Liver (tissue), 3 donors: ENCODE measurements around the gene FOXK1.

Experiments used
- HNF4G ChIP-seq: IDR thresholded peaks from 2 replicates; pipeline ENCODE4 v1.6.1; 2016; ENCODE audit warnings: antibody characterized with exemption
- JUND ChIP-seq, 2 donors: IDR thresholded peaks; 2 replicates each; pipeline ENCODE4 v1.6.1; 2016; ENCODE audit warnings: antibody characterized with exemption in 2 of 2
- MAX ChIP-seq: IDR thresholded peaks from 2 replicates; pipeline ENCODE4 v1.6.1; 2016; ENCODE audit warnings: antibody characterized with exemption
- NR2F2 ChIP-seq: IDR thresholded peaks from 2 replicates; pipeline ENCODE4 v1.6.1; 2016; ENCODE audit warnings: antibody characterized with exemption
- TAF1 ChIP-seq: conservative IDR thresholded peaks from 2 replicates; pipeline ENCODE4 v1.6.1; 2016; ENCODE audit warnings: antibody characterized with exemption, mild to moderate bottlenecking
- TF ChIP-seq, protein P1 (sequence below): fragments of 150-350 bp; IDR thresholded peaks from 2 replicates; pipeline ENCODE4 v1.5.1; 2017; ENCODE audit warnings: improper control_type of control experiment, low read depth, low read length; ENCODE audit not compliant: missing input control
- donor health status: healthy.
- donor health status: healthy.

DNA sequence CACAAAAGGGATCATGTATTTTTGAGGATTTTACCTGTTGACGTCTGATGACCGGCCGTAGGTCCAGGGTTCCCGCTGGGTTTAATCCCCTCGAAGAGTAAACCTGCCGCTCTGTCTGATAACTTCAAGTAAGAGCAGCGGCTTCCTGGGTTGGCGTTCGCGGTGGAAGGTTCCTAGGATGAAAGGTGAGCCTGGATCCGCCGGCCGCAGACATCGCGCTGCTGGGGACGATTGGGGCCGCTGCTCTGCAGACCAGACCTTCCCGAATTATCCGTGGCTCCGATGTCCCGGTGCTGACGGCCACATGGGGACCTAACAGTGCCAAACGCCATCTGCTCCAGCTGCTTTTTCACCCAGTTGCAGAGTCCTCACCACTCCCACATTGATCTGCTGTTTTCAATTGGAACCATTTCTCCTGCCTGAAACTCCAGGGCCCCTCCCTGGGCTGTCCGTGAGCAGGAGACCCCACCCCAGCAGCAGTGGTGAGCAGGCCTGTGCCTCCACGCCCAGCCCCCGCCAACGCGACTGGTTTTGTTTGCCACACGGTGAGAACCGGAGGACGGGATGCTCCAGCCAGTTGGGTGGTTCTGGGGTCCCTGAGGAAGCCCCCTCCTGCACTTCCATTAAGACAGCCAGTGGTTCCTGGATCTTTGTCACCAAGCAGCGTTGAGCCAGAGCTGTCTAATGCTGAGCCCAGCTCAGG is 81.1 kb downstream of the FOXK1 start:
- TF ChIP-seq, protein P1, sequence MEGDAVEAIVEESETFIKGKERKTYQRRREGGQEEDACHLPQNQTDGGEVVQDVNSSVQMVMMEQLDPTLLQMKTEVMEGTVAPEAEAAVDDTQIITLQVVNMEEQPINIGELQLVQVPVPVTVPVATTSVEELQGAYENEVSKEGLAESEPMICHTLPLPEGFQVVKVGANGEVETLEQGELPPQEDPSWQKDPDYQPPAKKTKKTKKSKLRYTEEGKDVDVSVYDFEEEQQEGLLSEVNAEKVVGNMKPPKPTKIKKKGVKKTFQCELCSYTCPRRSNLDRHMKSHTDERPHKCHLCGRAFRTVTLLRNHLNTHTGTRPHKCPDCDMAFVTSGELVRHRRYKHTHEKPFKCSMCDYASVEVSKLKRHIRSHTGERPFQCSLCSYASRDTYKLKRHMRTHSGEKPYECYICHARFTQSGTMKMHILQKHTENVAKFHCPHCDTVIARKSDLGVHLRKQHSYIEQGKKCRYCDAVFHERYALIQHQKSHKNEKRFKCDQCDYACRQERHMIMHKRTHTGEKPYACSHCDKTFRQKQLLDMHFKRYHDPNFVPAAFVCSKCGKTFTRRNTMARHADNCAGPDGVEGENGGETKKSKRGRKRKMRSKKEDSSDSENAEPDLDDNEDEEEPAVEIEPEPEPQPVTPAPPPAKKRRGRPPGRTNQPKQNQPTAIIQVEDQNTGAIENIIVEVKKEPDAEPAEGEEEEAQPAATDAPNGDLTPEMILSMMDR = no peak
- TF ChIP-seq HNF4G (no peak), MAX (no peak), JUND (IDR thresholded peaks at IDR 0.05) (no peak), TAF1 (no peak), NR2F2 (no peak)
